Body of pancreas (tissue), 4 donors: ENCODE measurements around the gene KCNQ4. TPM values are rescaled to one million over a fixed set of nuclear protein-coding genes. Genes with fewer than 3 reads are reported as not detected.

Experiments
- ATAC-seq: fragments of 150-250 bp; one replicate; pipeline ENCODE4 v1.9.1; 2016
- DNase-seq, 4 donors: peaks; one replicate each; pipeline ENCODE4 v3.0.0-alpha.2; 2019
- H3K27ac ChIP-seq, 4 donors: fragments of 200-600 bp; sonication (generic); 1 replicate in 3 of 4; 2 replicates in 1 of 4; pipeline versions ENCODE4 v1.5.1 to v1.6.1; 2016 to 2019; ENCODE audit warnings: mild to moderate bottlenecking in 1 of 4, mixed read lengths in 1 of 4, moderate library complexity in 1 of 4
- H3K27me3 ChIP-seq, 2 donors: fragments of 200-600 bp; sonication (generic); one replicate each; pipeline ENCODE4 v1.6.0; 2016; ENCODE audit warnings: mild to moderate bottlenecking in 1 of 2
- H3K36me3 ChIP-seq, 2 donors: fragments of 200-600 bp; sonication (generic); replicated peaks in 1 of 2; 2 replicates each; pipeline ENCODE4 v1.5.1; 2016; ENCODE audit warnings: low read depth in 2 of 2; ENCODE audit not compliant: insufficient read depth in 1 of 2
- H3K4me1 ChIP-seq: fragments of 200-600 bp; sonication (generic); one replicate; pipeline ENCODE4 v1.6.0; 2016
- H3K4me3 ChIP-seq, 2 donors: fragments of 200-600 bp; sonication (generic); 1 replicate in 1 of 2; 2 replicates in 1 of 2; pipeline ENCODE4 v1.5.1; 2016 to 2019
- H3K9me3 ChIP-seq, 3 donors: fragments of 200-600 bp; sonication (generic); 1 replicate in 2 of 3; 2 replicates in 1 of 3; pipeline ENCODE4 v1.5.1; 2016
- CTCF ChIP-seq, 7 experiments: fragments of 450-650 bp in 4 of 7; fragments of 200-600 bp in 3 of 7; sonication (generic) in 3 of 7; IDR thresholded peaks; one replicate each; pipeline ENCODE4 v1.5.1; 2016 to 2019; ENCODE audit warnings: antibody characterized with exemption in 7 of 7
- POLR2A ChIP-seq, 3 donors: fragments of 450-650 bp; IDR thresholded peaks; one replicate each; pipeline ENCODE4 v1.6.1; 2016; ENCODE audit warnings: antibody characterized with exemption in 3 of 3, mild to moderate bottlenecking in 2 of 3
- WGBS, 2 donors: methylation state at CpG; one replicate each; pipeline ENCODE4 v1.1.5; 2017; 5-methylcytosine and 5-hydroxymethylcytosine counted together
- intact Hi-C: fragments of 100-400 bp; cut with DNase I; formaldehyde crosslinking; loops from one replicate; pipeline ENCODE4 v1.15.1; 2023
- total RNA-seq, 2 donors: library from RNA; depleted of rRNA; stranded (reverse); fragments of >200 nt; gene quantifications; one replicate each; pipeline ENCODE4 v1.1.0, GENCODE V29; 2016

Gene KCNQ4
- total RNA-seq, 2 donors from 2014 or later = 1.8 to 4.0 TPM

DNA sequence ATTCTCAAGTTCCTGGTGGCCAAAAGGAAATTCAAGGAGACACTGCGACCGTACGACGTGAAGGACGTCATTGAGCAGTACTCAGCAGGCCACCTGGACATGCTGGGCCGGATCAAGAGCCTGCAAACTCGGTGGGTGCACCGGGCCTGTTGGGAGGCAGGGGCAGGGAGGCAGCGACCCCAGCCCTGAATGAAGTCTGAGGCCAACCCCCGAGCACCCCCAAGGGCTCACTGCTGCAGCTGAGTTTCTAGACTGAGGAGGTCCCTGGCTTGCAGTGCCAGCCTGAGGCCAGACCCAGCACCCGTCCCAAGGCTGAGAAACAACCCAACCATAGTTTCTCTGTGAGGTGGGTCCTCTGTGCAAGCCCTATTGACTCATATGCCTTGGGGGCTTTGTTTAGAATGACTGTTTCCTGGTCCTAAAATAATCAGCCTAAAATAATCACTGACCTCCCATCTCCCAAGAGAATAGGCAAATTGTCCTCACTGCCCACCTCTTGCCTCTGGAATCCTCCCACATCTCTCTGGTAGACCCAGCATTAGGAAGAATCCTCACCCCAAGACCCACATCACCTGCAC is 51.5 kb downstream of the KCNQ4 start:
- H3K36me3 ChIP-seq = no peaks in the 10 kb centered on the region
- no peaks in the 10 kb centered on the region for H3K27me3 ChIP-seq
- no peak for DNase-seq
- no peaks in the 10 kb centered on the region for H3K4me1 ChIP-seq
- H3K9me3 ChIP-seq = no peaks in the 10 kb centered on the region
- 79 to 83% methylated on average over 9 of the region's 11 CpGs for WGBS, 2 donors
- TF ChIP-seq CTCF (IDR thresholded peaks at IDR 0.05) (no peak), POLR2A (IDR thresholded peaks at IDR 0.05) (no peak)
- intact Hi-C loops = no loop called here
- H3K27ac ChIP-seq = no peak overlapping the region
- H3K4me3 ChIP-seq = no peak overlapping the region
- ATAC-seq = no peak

DNA sequence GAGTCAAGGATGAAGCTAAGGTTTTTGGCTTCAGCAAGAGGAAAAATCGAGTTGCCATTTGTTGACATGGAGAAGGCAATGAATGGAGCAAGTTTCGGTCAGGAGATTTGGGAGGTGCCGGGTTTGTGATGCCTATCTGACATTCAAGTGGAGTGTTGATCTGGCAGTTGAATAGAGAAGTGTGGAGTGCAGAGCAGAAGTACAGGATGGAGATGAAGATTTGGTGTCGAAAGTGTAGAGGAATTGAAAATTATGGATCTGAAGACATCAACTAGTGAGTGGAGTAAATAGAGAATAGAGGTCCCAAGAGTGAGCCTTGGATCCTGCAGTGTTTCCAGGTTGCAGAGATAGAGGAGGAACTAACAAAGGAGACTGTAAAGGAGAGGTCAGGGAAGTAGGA is 52.7 kb downstream of the KCNQ4 start:
- Histone ChIP-seq H3K27me3 (no peaks in the 10 kb centered on the region), H3K4me3 (no peak overlapping the region), H3K9me3 (no peaks in the 10 kb centered on the region), H3K36me3 (no peaks in the 10 kb centered on the region), H3K4me1 (no peaks in the 10 kb centered on the region), H3K27ac (no peak overlapping the region)
- intact Hi-C loops = no loop called here
- DNase-seq (no peak), ATAC-seq (no peak)
- 70 to 73% methylated on average over 4 of the region's 4 CpGs for WGBS, 2 donors
- TF ChIP-seq POLR2A (IDR thresholded peaks at IDR 0.05) (no peak), CTCF (IDR thresholded peaks at IDR 0.05) (no peak)

- intact Hi-C loops = no loop called here
- WGBS, 2 donors = 61 to 71% methylated on average over 20 to 24 of the region's 24 CpGs
- Histone ChIP-seq H3K27me3 (no peaks in the 10 kb centered on the region), H3K36me3 (no peaks in the 10 kb centered on the region), H3K9me3 (no peaks in the 10 kb centered on the region), H3K4me1 (no peaks in the 10 kb centered on the region), H3K4me3 (no peak overlapping the region), H3K27ac (no peak overlapping the region)
- TF ChIP-seq POLR2A (IDR thresholded peaks at IDR 0.05) (no peak), CTCF (IDR thresholded peaks at IDR 0.05) (no peak)
- no peak for ATAC-seq
- DNase-seq = no peak
Measured at GRCh38 chr1:40837601-40838000, 54.0 kb downstream of the KCNQ4 start.

GRCh38 chr1:40838045-40838979 is 54.7 kb downstream of the KCNQ4 start:
- DNase-seq (no peak), ATAC-seq (no peak)
- Histone ChIP-seq H3K27me3 (no peaks in the 10 kb centered on the region), H3K27ac (no peak overlapping the region), H3K4me3 (no peak overlapping the region), H3K4me1 (no peaks in the 10 kb centered on the region), H3K36me3 (no peaks in the 10 kb centered on the region), H3K9me3 (no peaks in the 10 kb centered on the region)
- 62 to 68% methylated on average over 31 to 57 of the region's 60 CpGs for WGBS, 2 donors
- TF ChIP-seq POLR2A (IDR thresholded peaks at IDR 0.05) (no peak), CTCF (IDR thresholded peaks at IDR 0.05) (no peak)
- intact Hi-C loops = no loop called here
